Panc1 (cell line): Measurements from ENCODE around the gene DIDO1. TPM values are rescaled to one million over a fixed set of nuclear protein-coding genes. Genes with fewer than 3 reads are reported as not detected.
A peak's percentile ranks its signal among the peaks of the same experiment; 100 is the strongest.

Experiments
- ATAC-seq: fragments of 200-7000 bp; cut with Tn5 transposase; 2 replicates; pipeline ENCODE4 v1.9.1; 2020; ENCODE audit warnings: mild to moderate bottlenecking, moderate library complexity
- BruUV-seq: library from RNA; stranded (reverse); fragments of 400-500 nt; replicated peaks from 2 replicates; lab custom pipeline; 2021; lab: Mats Ljungman, UMichigan
- CTCF ChIA-PET: fragments of 300-600 bp; sonication (Branson Sonifier 250); formaldehyde crosslinking; loops from one replicate; lab custom pipeline; 2022; ENCODE audit warnings: antibody characterized with exemption; lab: Charles Lee
- POLR2A ChIA-PET: fragments of 300-600 bp; sonication (Branson Sonifier 250); formaldehyde crosslinking; loops from one replicate; lab custom pipeline; 2022; ENCODE audit warnings: antibody characterized with exemption; lab: Charles Lee
- DNase-seq: peaks from one replicate; pipeline ENCODE4 v3.0.0-alpha.2; 2010; ENCODE audit warnings: low read depth, low spot score
- H3K27ac ChIP-seq: 2 replicates; pipeline ENCODE4 v1.5.1; 2011; ENCODE audit warnings: mild to moderate bottlenecking, low read length, inconsistent platforms
- H3K27me3 ChIP-seq: fragments of 200-500 bp; sonication (Bioruptor generic); 2 replicates; pipeline ENCODE4 v1.6.0; 2014; ENCODE audit warnings: low read length, inconsistent platforms; ENCODE audit not compliant: control insufficient read depth, insufficient read depth
- H3K36me3 ChIP-seq: fragments of 200-500 bp; sonication (Bioruptor generic); 2 replicates; pipeline ENCODE4 v1.5.1; 2014; ENCODE audit warnings: inconsistent platforms, mild to moderate bottlenecking, low read length, moderate library complexity; ENCODE audit not compliant: control insufficient read depth, insufficient read depth
- H3K4me1 ChIP-seq: 2 replicates; pipeline ENCODE4 v1.5.1; 2011; ENCODE audit warnings: inconsistent platforms, mild to moderate bottlenecking, low read length, moderate library complexity; ENCODE audit not compliant: control insufficient read depth, insufficient read depth
- H3K4me3 ChIP-seq, 2 experiments: 2 replicates each; pipeline ENCODE4 v1.5.1; 2011 to 2012; ENCODE audit warnings: low read depth in 2 of 2, low read length in 2 of 2, mild to moderate bottlenecking in 2 of 2, inconsistent platforms in 1 of 2, moderate library complexity in 1 of 2
- H3K9me3 ChIP-seq: fragments of 200-500 bp; sonication (Bioruptor generic); 2 replicates; pipeline ENCODE4 v1.5.1; 2014; ENCODE audit warnings: low read depth, mild to moderate bottlenecking, inconsistent platforms, low read length, moderate library complexity; ENCODE audit not compliant: control insufficient read depth, insufficient read depth
- CTCF ChIP-seq: fragments of 450-650 bp; IDR thresholded peaks from 2 replicates; pipeline ENCODE4 v1.5.1; 2017; ENCODE audit warnings: mild to moderate bottlenecking
- POLR2AphosphoS5 ChIP-seq: IDR thresholded peaks from 2 replicates; pipeline ENCODE4 v1.6.1; 2012; ENCODE audit warnings: mild to moderate bottlenecking, low read depth, low read length, moderate library complexity
- REST ChIP-seq, 2 experiments: IDR thresholded peaks; 2 replicates each; pipeline ENCODE4 v1.6.1; 2011 to 2012; ENCODE audit warnings: low read depth in 2 of 2, control low read depth in 1 of 2, low read length in 1 of 2, mild to moderate bottlenecking in 1 of 2, moderate library complexity in 1 of 2; ENCODE audit not compliant: insufficient read depth in 1 of 2
- SIN3A ChIP-seq: IDR thresholded peaks from 2 replicates; pipeline ENCODE4 v1.6.1; 2012; ENCODE audit warnings: low read depth, mild to moderate bottlenecking, low read length, moderate library complexity, borderline replicate concordance; ENCODE audit not compliant: insufficient read depth
- TCF7L2 ChIP-seq: IDR thresholded peaks from 2 replicates; pipeline ENCODE4 v1.6.1; 2011; ENCODE audit warnings: mild to moderate bottlenecking, low read depth, low read length, inconsistent platforms
- in situ Hi-C: cut with HindIII; loops from 2 replicates; pipeline ENCODE4 v1.10.0; 2016; ENCODE audit warnings: low sequenced_read_pairs, low pct_unique_long_range_greater_than_20kb
- intact Hi-C: fragments of 100-400 bp; cut with micrococcal nuclease; formaldehyde crosslinking; loops from one replicate; pipeline ENCODE4 v1.10.0; 2022; ENCODE audit not compliant: unreplicated experiment
- total RNA-seq: library from RNA; stranded (reverse); gene quantifications from one replicate; pipeline ENCODE4 v1.2.1, GENCODE V29; 2021; ENCODE audit not compliant: unreplicated experiment

Gene DIDO1
- total RNA-seq, 1 experiment from 2014 or later: 57.3 TPM

GRCh38 chr20:62972845-62973745, 46.8 kb upstream of the DIDO1 start:
- Histone ChIP-seq H3K27me3 (no peaks in the 10 kb centered on the region), H3K4me3 (peak overlapping the region; percentile 32 to 43), H3K4me1 (no peaks in the 10 kb centered on the region; the same call in 1 of the 2 replicates), H3K27ac (no peak overlapping the region), H3K9me3 (no peaks in the 10 kb centered on the region), H3K36me3 (no peaks in the 10 kb centered on the region)
- no TSS peak for BruUV-seq
- intact Hi-C loops: loop anchor here (2.0 kb wide), 1 partner anchor 32 kb away; no protein-coding TSS in a partner anchor
- no peak for DNase-seq
- no peak; the same call in 1 of the 2 replicates for ATAC-seq
- TF ChIP-seq POLR2AphosphoS5 (no peak), REST (IDR thresholded peaks at IDR 0.05; ENCODE audit: insufficient read depth in 1 of 2, low read depth in 2 of 2, low read length in 1 of 2) (no peak), TCF7L2 (no peak), SIN3A (no peak), CTCF (no peak)
- ChIA-PET POLR2A (no interaction called here), CTCF (interaction anchor here (0.5 to 1.3 kb wide), 7 partner anchors 9 to 424 kb away, joined by 3 to 13 read pairs (median 3); no protein-coding TSS in a partner anchor)
- in situ Hi-C loops: no loop called here

- H3K36me3 ChIP-seq: no peaks in the 10 kb centered on the region
- no TSS peak for BruUV-seq
- H3K9me3 ChIP-seq: no peaks in the 10 kb centered on the region
- H3K4me3 ChIP-seq: peak overlapping the region; percentile 32 to 43
- H3K27me3 ChIP-seq: no peaks in the 10 kb centered on the region
- no peak overlapping the region for H3K27ac ChIP-seq
- ATAC-seq (peak; percentile 92), DNase-seq (peak; percentile 48)
- intact Hi-C loops (loop anchor here (2.0 kb wide), 1 partner anchor 33 kb away; no protein-coding TSS in a partner anchor), in situ Hi-C loops (no loop called here)
- POLR2A ChIA-PET: no interaction called here
- CTCF ChIA-PET: interaction anchor here (0.5 to 1.3 kb wide), 7 partner anchors 10 to 425 kb away, joined by 3 to 13 read pairs (median 3); no protein-coding TSS in a partner anchor
- no peaks in the 10 kb centered on the region; the same call in 1 of the 2 replicates for H3K4me1 ChIP-seq
- 0 out of 4 replicates have a peak, but pooled peaks of 1 of the 2 experiments have one; percentile 66 for TF ChIP-seq REST (IDR thresholded peaks at IDR 0.05; ENCODE audit: insufficient read depth in 1 of 2, low read depth in 2 of 2, low read length in 1 of 2)
- TF ChIP-seq CTCF: peak; percentile 91
- TF ChIP-seq SIN3A: no peak
Measured at GRCh38 chr20:62971950-62972844, 45.9 kb upstream of the DIDO1 start.
